Psoas muscle (tissue), 8 donors: ENCODE results near the gene C10orf105. TPM values are rescaled to one million over a fixed set of nuclear protein-coding genes. Genes with fewer than 3 reads are reported as not detected.

Experiments used
- ATAC-seq, 4 donors: fragments of 200-7000 bp; cut with Tn5 transposase; one replicate each; pipeline ENCODE4 v1.9.1; 2020; ENCODE audit warnings: moderate library complexity in 3 of 4, mild to moderate bottlenecking in 2 of 4
- DNase-seq, 2 donors: peaks; one replicate each; pipeline ENCODE4 v3.0.0-alpha.2; 2020
- H3K27ac ChIP-seq: fragments of 200-600 bp; one replicate; pipeline ENCODE4 v1.8.0; 2022
- H3K27me3 ChIP-seq, 3 donors: fragments of 200-600 bp in 1 of 3; one replicate each; pipeline versions ENCODE4 v1.6.1 to v1.8.0; 2013 to 2022; ENCODE audit warnings: low read length in 2 of 3, mild to moderate bottlenecking in 2 of 3, moderate library complexity in 1 of 3; ENCODE audit not compliant: insufficient read depth in 3 of 3
- H3K36me3 ChIP-seq, 2 donors: fragments of 200-600 bp in 1 of 2; one replicate each; pipeline versions ENCODE4 v1.6.1 to v1.8.0; 2013 to 2022; ENCODE audit warnings: low read depth in 1 of 2, mild to moderate bottlenecking in 1 of 2, moderate library complexity in 1 of 2; ENCODE audit not compliant: insufficient read depth in 1 of 2
- H3K4me1 ChIP-seq: fragments of 200-600 bp; one replicate; pipeline ENCODE4 v1.8.0; 2022
- H3K4me3 ChIP-seq: fragments of 200-600 bp; one replicate; pipeline ENCODE4 v1.8.0; 2022; ENCODE audit warnings: mild to moderate bottlenecking
- H3K9me3 ChIP-seq: fragments of 200-600 bp; one replicate; pipeline ENCODE4 v1.8.0; 2022
- WGBS, 3 donors: extraction: QIAGEN DNeasy Blood & Tissue Kit; methylation state at CpG; one replicate each; pipeline versions ENCODE4 v1.1.6 to v1.1.7; 2013; 5-methylcytosine and 5-hydroxymethylcytosine counted together
- intact Hi-C, 2 donors: fragments of 100-400 bp; cut with DNase I; formaldehyde crosslinking; loops; one replicate each; pipeline versions ENCODE4 v1.11.0 to v1.14.2; 2022
- polyA plus RNA-seq, 3 donors: library from polyadenylated mRNA; stranded (reverse); fragments of 200-250 nt; gene quantifications; one replicate each; pipeline ENCODE4 v1.2.3, GENCODE V29; 2013
- total RNA-seq, 4 donors: library from RNA; stranded (reverse); fragmentation: NEBNext Ultra II Directional in 2 of 4; extraction: Animal tissue kit (Norgen Biotek cat#: 25700) in 2 of 4; gene quantifications; one replicate each; pipeline versions ENCODE4 v1.2.1 to v1.2.4, GENCODE V29; 2021 to 2023
- TF ChIP-seq, protein P1 (sequence below): fragments of 200-600 bp; IDR thresholded peaks from one replicate; pipeline ENCODE4 v1.8.0; 2022; ENCODE audit warnings: antibody characterized with exemption
- donor health status: healthy with polysubstance abuse.
- donor health status: DM: no; HTN: no; CAD: no; lungs with moderate emphysema.
- donor health status: Bipolar disorder and iron deficiency.
- donor health status: healthy.
- donor health status: DM: yes; HTN: yes; CAD: no.
- donor health status: DM: no; HTN: no; CAD: no.
- donor health status: DM: no; HTN: no; CAD: no.
- donor health status: DM: yes; HTN: yes; CAD: no.

The C10orf105 gene
- total and polyA plus RNA-seq, 7 donors: 0.01 to 0.03 (median 0.03) TPM; not detected in 4

- Histone ChIP-seq H3K4me1 (peaks cover 80% of the 10 kb centered on the region), H3K27ac (no peak overlapping the region), H3K27me3 (no peaks in the 10 kb centered on the region), H3K9me3 (no peaks in the 10 kb centered on the region), H3K36me3 (peaks cover 0 to 26% of the 10 kb centered on the region in 2 donors), H3K4me3 (no peak overlapping the region)
- TF ChIP-seq, protein P1, sequence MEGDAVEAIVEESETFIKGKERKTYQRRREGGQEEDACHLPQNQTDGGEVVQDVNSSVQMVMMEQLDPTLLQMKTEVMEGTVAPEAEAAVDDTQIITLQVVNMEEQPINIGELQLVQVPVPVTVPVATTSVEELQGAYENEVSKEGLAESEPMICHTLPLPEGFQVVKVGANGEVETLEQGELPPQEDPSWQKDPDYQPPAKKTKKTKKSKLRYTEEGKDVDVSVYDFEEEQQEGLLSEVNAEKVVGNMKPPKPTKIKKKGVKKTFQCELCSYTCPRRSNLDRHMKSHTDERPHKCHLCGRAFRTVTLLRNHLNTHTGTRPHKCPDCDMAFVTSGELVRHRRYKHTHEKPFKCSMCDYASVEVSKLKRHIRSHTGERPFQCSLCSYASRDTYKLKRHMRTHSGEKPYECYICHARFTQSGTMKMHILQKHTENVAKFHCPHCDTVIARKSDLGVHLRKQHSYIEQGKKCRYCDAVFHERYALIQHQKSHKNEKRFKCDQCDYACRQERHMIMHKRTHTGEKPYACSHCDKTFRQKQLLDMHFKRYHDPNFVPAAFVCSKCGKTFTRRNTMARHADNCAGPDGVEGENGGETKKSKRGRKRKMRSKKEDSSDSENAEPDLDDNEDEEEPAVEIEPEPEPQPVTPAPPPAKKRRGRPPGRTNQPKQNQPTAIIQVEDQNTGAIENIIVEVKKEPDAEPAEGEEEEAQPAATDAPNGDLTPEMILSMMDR: no peak
- WGBS, 3 donors: 68 to 83% (median 78%) methylated on average over 8 of the region's 8 CpGs
- ATAC-seq: no peak
- DNase-seq: no peak
- intact Hi-C loops: no loop called here
Observed at GRCh38 chr10:71752391-71753090, 33.0 kb upstream of the C10orf105 start.

DNA sequence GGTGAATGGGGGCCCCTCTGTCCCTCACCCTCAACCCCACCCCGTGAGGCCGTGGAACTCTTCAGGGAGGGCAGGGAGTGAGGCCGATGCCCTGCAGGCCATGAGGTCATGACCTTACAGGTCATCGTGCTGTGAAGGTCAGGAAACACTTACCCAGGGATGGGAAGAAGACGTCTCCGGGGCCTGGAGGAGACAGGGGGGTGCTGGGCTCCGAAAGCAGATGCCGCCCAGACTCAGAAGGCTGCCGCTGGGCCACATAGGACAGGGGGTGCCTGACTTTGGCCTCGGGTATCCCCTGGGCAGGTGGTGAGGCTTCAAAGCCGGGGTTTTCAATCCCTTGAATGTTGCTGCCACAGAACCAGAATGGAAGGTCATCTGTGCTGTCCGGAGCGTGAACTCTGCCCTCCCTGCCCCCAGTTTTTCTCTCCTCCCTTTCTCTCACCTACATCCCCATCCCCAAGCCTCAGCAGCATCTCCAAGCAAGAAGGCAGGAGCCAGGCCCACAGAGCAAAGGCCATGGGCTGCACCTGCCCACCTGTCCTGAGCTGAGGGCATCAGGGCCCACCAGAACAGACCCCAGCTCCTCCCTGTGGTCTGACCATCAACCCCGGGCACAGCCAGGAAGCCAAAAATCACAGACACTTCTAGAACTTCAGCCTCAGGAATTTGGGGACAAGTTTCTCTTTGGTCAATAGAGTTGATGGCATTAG lies 32.1 kb upstream of the C10orf105 start:
- Histone ChIP-seq H3K4me1 (peaks cover 80% of the 10 kb centered on the region), H3K27me3 (no peaks in the 10 kb centered on the region), H3K9me3 (no peaks in the 10 kb centered on the region), H3K4me3 (no peak overlapping the region), H3K27ac (no peak overlapping the region), H3K36me3 (peaks cover 0 to 26% of the 10 kb centered on the region in 2 donors)
- intact Hi-C loops: no loop called here
- 82 to 85% (median 85%) methylated on average over 14 of the region's 14 CpGs for WGBS, 3 donors
- ATAC-seq: no peak
- TF ChIP-seq, protein P1: no peak
- DNase-seq: no peak

GRCh38 chr10:71750986-71751385 lies 31.4 kb upstream of the C10orf105 start:
- Histone ChIP-seq H3K36me3 (peaks cover 0 to 26% of the 10 kb centered on the region in 2 donors), H3K27me3 (no peaks in the 10 kb centered on the region), H3K27ac (no peak overlapping the region), H3K4me3 (no peak overlapping the region), H3K4me1 (peaks cover 76% of the 10 kb centered on the region), H3K9me3 (no peaks in the 10 kb centered on the region)
- no peak for DNase-seq
- ATAC-seq: no peak
- 75 to 79% (median 78%) methylated on average over 4 to 5 of the region's 5 CpGs for WGBS, 3 donors
- TF ChIP-seq, protein P1: no peak
- intact Hi-C loops: no loop called here

- H3K27me3 ChIP-seq: no peaks in the 10 kb centered on the region
- no peaks in the 10 kb centered on the region for H3K9me3 ChIP-seq
- H3K36me3 ChIP-seq: peaks cover 0 to 26% of the 10 kb centered on the region in 2 donors
- DNase-seq (peak in 1 of 2 donors; percentile 58), ATAC-seq (peak in 3 of 4 donors; percentile 26 to 74 (median 48))
- H3K27ac ChIP-seq: peak overlapping the region; percentile 46
- intact Hi-C loops: no loop called here
- TF ChIP-seq, protein P1: no peak
- no peak overlapping the region for H3K4me3 ChIP-seq
- H3K4me1 ChIP-seq: peaks cover 69% of the 10 kb centered on the region
- WGBS, 3 donors: 67 to 80% (median 73%) methylated on average over 15 of the region's 15 CpGs
Observed at GRCh38 chr10:71750124-71750841, 30.7 kb upstream of the C10orf105 start.
